Skeletal muscle tissue (tissue), 5 donors: Measurements from ENCODE around the gene ALDH3B1. TPM values are rescaled to one million over a fixed set of nuclear protein-coding genes. Genes with fewer than 3 reads are reported as not detected.

Source experiments
- H3K27ac ChIP-seq: one replicate; pipeline ENCODE4 v1.7.0; 2013; ENCODE audit warnings: mild to moderate bottlenecking, low read depth, low read length, inconsistent platforms
- H3K27me3 ChIP-seq, 3 donors: one replicate each; pipeline ENCODE4 v1.7.0; 2013; ENCODE audit warnings: low read length in 3 of 3; ENCODE audit not compliant: control insufficient read depth in 3 of 3, insufficient read depth in 3 of 3
- H3K36me3 ChIP-seq, 3 donors: one replicate each; pipeline ENCODE4 v1.7.0; 2013; ENCODE audit warnings: low read length in 3 of 3; ENCODE audit not compliant: control insufficient read depth in 3 of 3, insufficient read depth in 3 of 3
- H3K4me1 ChIP-seq, 3 donors: one replicate each; pipeline ENCODE4 v1.7.0; 2013; ENCODE audit warnings: low read length in 3 of 3, mild to moderate bottlenecking in 3 of 3; ENCODE audit not compliant: control insufficient read depth in 3 of 3, insufficient read depth in 3 of 3
- H3K4me3 ChIP-seq, 3 donors: one replicate each; pipeline ENCODE4 v1.7.0; 2013; ENCODE audit warnings: low read length in 3 of 3
- H3K9ac ChIP-seq, 3 donors: one replicate each; pipeline ENCODE4 v1.7.0; 2013; ENCODE audit warnings: low read length in 3 of 3, mild to moderate bottlenecking in 3 of 3, moderate library complexity in 2 of 3, low read depth in 1 of 3
- H3K9me3 ChIP-seq, 3 donors: one replicate each; pipeline ENCODE4 v1.7.0; 2013; ENCODE audit warnings: low read length in 3 of 3; ENCODE audit not compliant: control insufficient read depth in 3 of 3
- small RNA-seq: library from RNA; depleted of rRNA; stranded (forward); fragments of <200 nt; gene quantifications from one replicate; pipeline ENCODE3, GENCODE V24; 2014
- total RNA-seq: library from RNA; depleted of rRNA; stranded (reverse); fragments of >200 nt; gene quantifications from one replicate; pipeline ENCODE4 v1.2.3, GENCODE V29; 2014
- donor health status: Osteomylitis.

Gene ALDH3B1
- total RNA-seq, 1 donor from 2014 or later = 2.6 TPM

DNA sequence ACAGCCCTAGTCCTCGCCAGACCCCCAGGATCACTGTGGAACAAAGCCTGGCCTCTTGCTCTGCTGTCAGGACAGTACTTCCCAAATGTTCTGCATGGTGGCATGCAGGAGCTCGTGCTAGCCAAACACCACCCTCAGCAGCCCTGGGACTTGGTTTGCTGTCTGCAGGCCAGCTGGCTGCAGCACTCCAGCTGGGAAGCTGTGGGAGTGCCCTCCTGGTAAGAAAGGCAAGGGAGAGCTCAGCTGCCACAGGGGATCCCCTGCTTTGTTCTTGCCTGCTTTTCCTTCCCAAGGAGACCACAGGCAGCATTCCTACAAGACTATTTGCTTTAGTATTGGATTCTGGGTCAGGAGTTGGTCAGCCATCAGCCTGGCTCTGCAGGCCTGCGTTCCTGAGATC, 56.6 kb downstream of the ALDH3B1 start:
- no peak overlapping the region for H3K27ac ChIP-seq
- no peaks in the 10 kb centered on the region for H3K4me1 ChIP-seq
- no peaks in the 10 kb centered on the region for H3K9me3 ChIP-seq
- peaks cover 52 to 60% (median 57%) of the 10 kb centered on the region in 3 donors for H3K36me3 ChIP-seq
- no peak overlapping the region for H3K4me3 ChIP-seq
- no peak overlapping the region for H3K9ac ChIP-seq
- H3K27me3 ChIP-seq = no peaks in the 10 kb centered on the region

GRCh38 chr11:68067991-68068390, 57.9 kb downstream of the ALDH3B1 start:
- H3K4me1 ChIP-seq = no peaks in the 10 kb centered on the region
- H3K9me3 ChIP-seq = no peaks in the 10 kb centered on the region
- H3K4me3 ChIP-seq = no peak overlapping the region
- H3K9ac ChIP-seq = no peak overlapping the region
- peaks cover 45 to 53% (median 47%) of the 10 kb centered on the region in 3 donors for H3K36me3 ChIP-seq
- no peak overlapping the region for H3K27ac ChIP-seq
- H3K27me3 ChIP-seq = no peaks in the 10 kb centered on the region

GRCh38 chr11:68071281-68072048, 61.3 kb downstream of the ALDH3B1 start:
- Histone ChIP-seq H3K36me3 (peaks cover 39 to 45% (median 42%) of the 10 kb centered on the region in 3 donors), H3K27me3 (no peaks in the 10 kb centered on the region), H3K4me1 (no peaks in the 10 kb centered on the region), H3K27ac (no peak overlapping the region), H3K4me3 (no peak overlapping the region), H3K9me3 (no peaks in the 10 kb centered on the region), H3K9ac (no peak overlapping the region)

DNA sequence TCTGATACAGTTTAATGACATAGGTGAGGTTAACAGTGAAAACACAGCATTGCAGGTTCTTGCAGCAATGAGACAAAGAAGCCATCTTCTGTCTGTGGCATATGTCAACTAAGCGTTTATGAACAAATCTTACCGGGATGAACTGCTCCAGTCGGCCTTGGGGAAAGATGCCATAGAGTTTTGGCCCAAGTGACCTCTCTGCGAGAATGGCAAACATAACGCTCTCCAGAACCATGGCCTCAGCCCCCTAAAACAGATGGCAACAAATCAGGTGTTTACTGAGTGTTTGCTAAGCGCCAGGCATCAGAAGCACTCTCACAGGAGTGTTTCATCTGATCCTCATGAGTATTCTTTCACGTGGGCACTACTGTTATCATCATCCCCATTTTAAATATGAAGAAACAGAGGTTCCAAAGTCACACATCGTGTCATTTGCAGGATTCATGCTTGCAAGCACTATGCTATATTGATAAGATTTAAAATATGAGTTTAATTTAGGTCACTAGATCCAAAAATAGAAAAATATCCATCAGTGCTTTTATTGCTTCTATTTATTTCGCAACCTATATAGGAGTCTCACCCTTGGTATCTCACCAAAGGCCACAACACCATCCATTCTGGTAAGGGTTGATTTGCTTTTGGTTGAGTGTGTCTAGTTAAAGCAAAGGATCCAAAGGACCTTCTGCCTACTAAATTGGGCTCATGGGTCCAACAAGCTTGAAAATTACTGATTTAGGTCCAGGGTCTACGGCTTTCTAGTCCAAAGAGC, 64.6 kb downstream of the ALDH3B1 start:
- H3K36me3 ChIP-seq = peaks cover 16 to 22% (median 20%) of the 10 kb centered on the region in 3 donors

GRCh38 chr11:68076371-68077042, 66.4 kb downstream of the ALDH3B1 start:
- peaks cover 6 to 15% (median 13%) of the 10 kb centered on the region in 3 donors for H3K36me3 ChIP-seq

More for the DNA sequence above, 64.6 kb downstream of the ALDH3B1 start:
- H3K9me3 ChIP-seq = no peaks in the 10 kb centered on the region
- no peaks in the 10 kb centered on the region for H3K4me1 ChIP-seq
- H3K4me3 ChIP-seq = no peak overlapping the region
- no peak overlapping the region for H3K9ac ChIP-seq
- no peaks in the 10 kb centered on the region for H3K27me3 ChIP-seq
- H3K27ac ChIP-seq = no peak overlapping the region

DNA sequence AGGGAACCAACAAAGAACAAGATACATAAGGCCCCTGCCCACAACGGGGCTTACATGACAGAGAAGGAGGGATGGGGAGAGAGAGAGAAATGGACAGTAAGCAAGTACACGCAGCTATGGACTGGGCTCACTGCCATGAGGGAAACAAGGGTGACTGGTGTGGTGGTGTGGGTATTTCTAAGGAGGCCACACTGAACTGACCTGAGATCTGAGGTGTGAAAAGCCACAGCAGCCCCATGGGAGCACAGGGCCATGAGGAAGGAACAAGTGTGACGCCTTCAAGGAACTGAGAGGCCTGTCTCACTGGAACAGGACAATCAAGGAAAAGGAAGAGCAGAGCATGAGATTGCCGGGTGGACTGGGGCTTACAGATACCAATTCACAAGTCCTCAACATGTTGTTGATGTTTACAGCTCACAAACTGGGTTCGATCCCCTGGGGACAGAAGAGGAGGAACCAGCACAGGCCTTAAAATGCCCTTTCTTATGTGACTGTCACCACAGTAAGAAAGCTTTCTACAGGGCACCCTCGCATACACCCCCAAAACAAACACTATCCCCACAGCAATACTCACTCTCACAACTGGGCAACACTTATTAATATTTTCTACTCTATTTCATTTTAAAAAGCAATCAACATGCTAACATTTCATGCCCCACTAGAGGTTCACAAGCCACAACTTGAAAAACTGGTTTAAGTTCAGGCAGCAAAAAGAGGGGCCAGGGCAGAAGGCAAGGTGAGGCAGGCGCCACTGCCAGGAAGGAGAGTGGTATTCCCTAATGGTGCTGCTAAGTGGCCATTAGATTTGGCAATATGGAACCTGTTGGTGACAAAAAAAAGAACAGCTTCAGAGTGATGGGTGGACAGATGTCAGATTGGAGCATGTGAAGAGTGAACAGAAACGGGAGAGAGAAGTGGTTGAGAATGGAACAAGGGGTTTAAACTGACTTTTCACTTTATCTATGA, 67.8 kb downstream of the ALDH3B1 start:
- Histone ChIP-seq H3K27me3 (no peaks in the 10 kb centered on the region), H3K4me1 (peaks cover 3 to 8% (median 4%) of the 10 kb centered on the region in 3 donors), H3K9ac (no peak overlapping the region), H3K4me3 (no peak overlapping the region), H3K27ac (no peak overlapping the region), H3K36me3 (peaks cover 6 to 15% (median 12%) of the 10 kb centered on the region in 3 donors), H3K9me3 (no peaks in the 10 kb centered on the region)

More at GRCh38 chr11:68076371-68077042, 66.4 kb downstream of the ALDH3B1 start:
- H3K9ac ChIP-seq = no peak overlapping the region
- no peaks in the 10 kb centered on the region for H3K27me3 ChIP-seq
- no peak overlapping the region for H3K4me3 ChIP-seq
- peaks cover 2 to 5% (median 2%) of the 10 kb centered on the region in 3 donors for H3K4me1 ChIP-seq
- no peaks in the 10 kb centered on the region for H3K9me3 ChIP-seq
- H3K27ac ChIP-seq = no peak overlapping the region

Small RNA genes lying within 50 kb of the gene (small RNA-seq; reads per million reads assigned to genes)
- gene MIR6753 = not detected

Other genes with a start within 250 kb of the ALDH3B1 start
- gene UNC93B1, start 6.2 kb upstream of the ALDH3B1 start, total RNA-seq = 10.4 TPM
- gene NDUFS8, start 20.4 kb downstream of the ALDH3B1 start, total RNA-seq = 64.7 TPM
- gene TCIRG1, start 28.7 kb downstream of the ALDH3B1 start, total RNA-seq = 18.3 TPM
- 8.9 TPM for gene CHKA, start 111.1 kb downstream of the ALDH3B1 start, total RNA-seq
- gene KMT5B, start 203.0 kb downstream of the ALDH3B1 start, total RNA-seq = 39.7 TPM